HepG2 (cell line): Measurements from ENCODE around the gene VENTX.

ENCODE experiments used
- ATF3 ChIP-seq: sonication (generic); formaldehyde crosslinking; IDR thresholded peaks from 2 replicates; pipeline ENCODE4 v1.4.0; 2020; ENCODE audit warnings: missing genetic modification reagents
- CCDC6 ChIP-seq: sonication (generic); formaldehyde crosslinking; IDR thresholded peaks from 2 replicates; pipeline ENCODE4 v1.8.1; 2022; ENCODE audit warnings: mild to moderate bottlenecking, missing genetic modification reagents, moderate library complexity
- CTCF ChIP-seq: sonication (generic); formaldehyde crosslinking; IDR thresholded peaks from 2 replicates; pipeline ENCODE4 v1.5.0; 2020; ENCODE audit warnings: mild to moderate bottlenecking, missing genetic modification reagents, moderate library complexity
- POLR2AphosphoS5 ChIP-seq: IDR thresholded peaks from 2 replicates; pipeline ENCODE4 v1.6.1; 2012; ENCODE audit warnings: low read depth, low read length
- ZZZ3 ChIP-seq: sonication (generic); formaldehyde crosslinking; IDR thresholded peaks from 2 replicates; pipeline ENCODE4 v1.4.0; 2020; ENCODE audit warnings: missing genetic modification reagents, mild to moderate bottlenecking, borderline replicate concordance
- TF ChIP-seq, protein P1 (sequence below): IDR thresholded peaks from 2 replicates; pipeline ENCODE4 v1.6.1; 2012; ENCODE audit warnings: inconsistent platforms

- TF ChIP-seq ZZZ3 (CRISPR knock-in tag) (no peak), POLR2AphosphoS5 (no peak), ATF3 (CRISPR knock-in tag) (no peak), CTCF (CRISPR knock-in tag) (no peak), CCDC6 (CRISPR knock-in tag) (no peak)
- TF ChIP-seq, protein P1, sequence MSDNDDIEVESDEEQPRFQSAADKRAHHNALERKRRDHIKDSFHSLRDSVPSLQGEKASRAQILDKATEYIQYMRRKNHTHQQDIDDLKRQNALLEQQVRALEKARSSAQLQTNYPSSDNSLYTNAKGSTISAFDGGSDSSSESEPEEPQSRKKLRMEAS: no peak
These were observed 10.2 kb downstream of the VENTX start for GRCh38 chr10:133247681-133248333.
